ENCODE measurements around the gene ADAM33.

ADAM33 gene

GRCh38 chr20:3710011-3710466 lies 28.2 kb upstream of the ADAM33 start:
- DNase-seq (ENCODE audit: low spot score), result no peak

DNA sequence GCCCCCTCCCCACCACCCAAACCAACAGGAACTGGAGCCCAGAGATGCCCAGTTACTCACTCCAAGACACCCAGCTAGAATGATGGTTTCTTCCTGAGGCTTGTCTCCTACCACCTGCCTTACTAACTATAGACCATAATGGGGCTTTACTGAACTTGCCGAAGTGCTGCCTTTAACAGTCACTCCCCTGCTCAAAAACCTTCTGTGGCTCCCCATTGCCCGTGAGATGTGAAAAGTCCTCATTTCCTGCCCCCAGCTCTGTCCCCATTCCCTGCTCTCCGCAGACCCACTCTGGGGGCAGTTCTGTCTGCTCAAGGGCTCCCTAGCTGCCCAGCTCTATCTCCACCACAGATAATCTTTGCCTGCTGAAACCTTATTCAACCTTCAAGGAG lies 25.7 kb upstream of the ADAM33 start:
- DNase-seq (ENCODE audit: low spot score), result no peak

- no peak for DNase-seq (ENCODE audit: low spot score)
Observed at GRCh38 chr20:3706774-3707507, 25.1 kb upstream of the ADAM33 start.

DNA sequence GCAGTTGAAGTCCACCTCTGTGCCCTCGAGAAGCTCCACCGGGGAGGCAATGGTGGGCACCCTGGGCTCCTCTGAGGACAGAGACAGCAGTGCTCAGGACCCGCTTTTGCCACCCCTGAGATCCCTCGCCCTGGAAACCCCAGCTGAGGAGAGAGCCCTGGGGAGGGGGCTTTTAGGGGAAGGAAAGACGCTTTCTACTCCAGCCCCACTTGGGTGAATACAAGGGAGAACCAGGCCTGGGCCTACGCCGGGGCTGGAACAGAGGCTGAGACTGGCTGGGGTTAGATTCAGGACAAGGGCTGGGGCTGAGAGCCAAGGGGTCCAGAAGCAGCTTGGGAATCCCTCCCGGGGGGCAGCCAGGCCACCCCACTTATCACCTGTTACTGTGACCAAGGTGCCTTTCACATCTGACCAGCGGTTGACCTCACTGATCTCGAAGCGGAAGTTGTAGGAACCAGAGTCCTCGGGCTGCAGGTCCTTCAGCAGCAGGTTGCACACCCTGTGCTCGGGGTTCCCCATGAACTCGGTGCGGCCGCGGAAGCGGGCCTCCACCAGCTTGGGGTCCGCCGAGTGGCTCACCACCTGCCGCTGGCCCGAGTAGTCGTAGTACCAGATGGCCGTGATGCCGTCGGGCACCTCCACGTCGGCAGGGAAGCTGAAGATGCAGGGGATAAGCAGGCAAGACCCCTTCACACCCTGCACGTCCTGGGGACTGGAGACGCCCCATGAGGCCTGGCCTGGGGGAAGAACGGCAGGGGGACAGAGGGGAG lies 24.3 kb upstream of the ADAM33 start:
- DNase-seq (ENCODE audit: low spot score), result no peak

DNA sequence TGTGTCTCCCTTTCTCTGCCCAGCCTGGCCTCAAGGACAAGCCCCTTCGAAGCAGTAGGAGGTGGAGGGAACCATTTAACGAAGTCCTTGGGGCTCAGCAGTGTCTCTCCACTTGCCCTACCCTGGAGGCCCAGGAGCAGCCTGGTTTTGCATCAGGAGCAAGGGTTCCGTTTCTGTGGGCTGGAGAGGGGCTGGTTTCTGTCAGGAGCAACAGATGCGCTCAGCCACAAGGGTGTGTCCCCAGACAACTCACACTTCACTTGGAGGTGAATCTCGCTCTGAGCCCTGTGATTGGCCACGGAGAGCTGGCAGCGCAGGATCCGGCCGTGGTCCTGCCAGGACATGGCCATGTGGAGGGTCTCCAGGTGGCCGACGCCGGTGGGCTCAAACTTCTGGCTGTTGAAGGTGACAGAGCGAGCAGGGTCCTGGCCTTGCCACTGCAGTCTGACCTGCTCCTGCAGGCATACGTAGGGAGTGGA lies 23.7 kb upstream of the ADAM33 start:
- no peak for DNase-seq (ENCODE audit: low spot score)

DNA sequence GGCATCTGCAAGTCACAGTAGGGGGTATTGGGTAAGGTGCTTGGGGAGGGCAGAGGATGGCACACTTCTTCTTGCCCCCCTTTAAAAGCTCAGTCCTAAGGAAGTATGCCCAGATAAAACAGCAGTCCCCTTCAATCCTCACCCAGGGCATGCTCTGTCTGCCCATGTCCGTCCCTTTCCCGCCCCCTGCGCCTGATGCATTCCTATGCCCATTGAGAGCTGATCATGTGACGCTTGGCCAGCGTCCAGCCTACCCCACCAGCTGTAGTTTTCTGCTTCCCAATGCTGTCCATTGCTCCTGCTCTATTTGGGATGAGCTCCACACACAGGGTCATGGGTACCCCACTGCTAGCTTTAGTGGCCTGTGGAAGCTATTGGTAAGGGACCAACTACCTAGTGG lies 22.3 kb upstream of the ADAM33 start:
- DNase-seq (ENCODE audit: low spot score), result no peak

- DNase-seq (ENCODE audit: low spot score), result no peak
Observed at GRCh38 chr20:3702611-3703391, 21.0 kb upstream of the ADAM33 start.

- no peak for DNase-seq (ENCODE audit: low spot score)
Observed at GRCh38 chr20:3701061-3701998, 19.5 kb upstream of the ADAM33 start.

- DNase-seq (ENCODE audit: low spot score), result no peak
Observed at GRCh38 chr20:3699037-3699436, 17.2 kb upstream of the ADAM33 start.

- DNase-seq (ENCODE audit: low spot score), result no peak
Observed at GRCh38 chr20:3698591-3699001, 16.8 kb upstream of the ADAM33 start.

DNA sequence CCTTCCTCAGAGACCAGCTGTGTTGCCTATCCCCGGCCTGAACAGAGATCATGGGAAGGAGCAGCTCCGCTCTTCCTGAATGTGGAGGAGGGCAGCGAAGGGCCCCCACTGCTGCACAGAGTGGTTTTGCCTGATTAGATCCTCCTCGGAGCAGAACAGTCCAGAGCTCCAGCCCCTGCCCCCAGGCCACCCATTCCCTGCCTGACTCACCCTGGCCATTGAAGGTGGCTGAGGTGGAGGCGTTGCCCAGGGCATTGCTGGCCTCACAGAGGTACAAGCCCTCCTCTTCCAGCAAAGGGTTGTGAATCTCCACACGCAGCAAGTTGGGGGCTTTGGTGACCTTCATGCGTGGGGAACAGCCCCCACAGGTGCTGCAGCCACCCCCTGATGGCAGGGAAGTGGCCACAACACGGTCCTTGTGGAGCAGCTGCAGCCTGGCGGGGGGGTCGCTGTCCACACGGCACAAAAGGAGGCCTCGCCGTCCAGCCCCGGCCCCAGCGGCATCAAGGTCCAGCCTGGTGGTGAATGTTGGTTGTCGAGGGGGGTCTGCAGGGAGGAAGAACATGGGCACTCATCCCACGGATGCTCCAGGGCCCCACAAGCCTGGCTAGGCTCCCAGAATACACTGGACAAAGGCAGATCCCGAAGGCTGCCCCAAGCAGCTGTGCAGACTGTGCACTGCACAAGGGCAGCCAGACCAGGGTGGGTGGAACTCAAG lies 15.9 kb upstream of the ADAM33 start:
- DNase-seq (ENCODE audit: low spot score), result no peak

DNA sequence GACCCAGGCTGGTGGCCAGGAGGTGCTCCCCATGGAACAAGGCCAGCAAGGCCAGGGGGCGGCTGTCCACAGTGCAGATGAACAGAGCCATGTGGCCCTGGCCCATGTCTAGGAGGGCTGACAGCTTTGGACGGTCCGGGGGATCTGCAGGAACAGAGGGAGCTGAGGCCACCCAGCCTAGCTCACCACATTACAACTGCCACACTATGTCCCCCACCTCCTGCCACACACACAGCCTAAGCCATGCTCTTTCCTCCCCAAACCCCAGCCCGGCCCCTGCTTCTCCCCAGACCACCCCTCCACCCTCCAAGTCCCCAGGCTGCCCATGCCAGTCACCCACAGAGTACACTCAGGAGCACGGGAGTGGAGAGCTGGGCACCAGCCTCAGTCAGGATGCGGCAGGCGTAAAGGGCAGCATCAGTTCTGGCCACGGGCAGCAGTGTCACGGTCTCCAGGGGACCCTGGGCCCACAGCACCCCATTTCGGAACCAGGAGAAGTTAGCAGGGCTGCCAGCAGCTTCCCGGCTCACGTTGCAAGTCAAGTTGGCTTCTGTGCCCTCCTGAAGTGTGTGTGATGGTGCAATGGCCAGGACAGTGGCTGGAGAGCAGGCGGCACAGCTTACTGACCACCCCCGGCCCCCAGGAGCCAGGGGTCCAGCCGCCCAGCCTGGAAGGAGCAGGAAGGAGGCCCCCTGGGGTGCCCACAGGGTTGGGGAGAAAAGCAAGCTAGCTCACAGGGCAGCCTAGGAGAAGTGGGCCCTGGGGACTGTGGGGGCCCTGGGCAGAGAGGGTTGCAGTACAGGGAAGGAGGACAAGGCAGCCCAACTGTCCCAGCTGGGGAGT lies 15.2 kb upstream of the ADAM33 start:
- DNase-seq (ENCODE audit: low spot score), result no peak

DNA sequence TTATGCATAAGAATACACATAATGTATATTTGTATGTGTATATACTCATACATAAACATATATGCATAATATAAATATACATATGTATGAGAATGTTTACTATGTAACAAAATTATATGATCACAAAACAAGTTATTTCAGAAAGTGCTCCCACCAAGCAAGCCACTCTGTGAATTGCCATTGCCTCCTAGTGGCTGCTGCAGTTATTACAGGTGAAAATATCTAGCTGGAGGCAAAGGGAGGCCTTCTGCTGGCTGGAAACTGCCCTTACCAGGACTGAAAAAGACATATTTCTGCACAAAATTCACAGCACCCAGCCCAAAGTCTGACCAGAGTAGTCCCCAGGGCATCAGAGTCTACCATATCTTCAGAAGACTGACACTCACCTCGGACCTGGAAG lies 14.4 kb upstream of the ADAM33 start:
- DNase-seq (ENCODE audit: low spot score), result peak; percentile 71

GRCh38 chr20:3694864-3695263 lies 13.1 kb upstream of the ADAM33 start:
- DNase-seq (ENCODE audit: low spot score), result no peak

GRCh38 chr20:3693376-3693775 lies 11.6 kb upstream of the ADAM33 start:
- no peak for DNase-seq (ENCODE audit: low spot score)

DNA sequence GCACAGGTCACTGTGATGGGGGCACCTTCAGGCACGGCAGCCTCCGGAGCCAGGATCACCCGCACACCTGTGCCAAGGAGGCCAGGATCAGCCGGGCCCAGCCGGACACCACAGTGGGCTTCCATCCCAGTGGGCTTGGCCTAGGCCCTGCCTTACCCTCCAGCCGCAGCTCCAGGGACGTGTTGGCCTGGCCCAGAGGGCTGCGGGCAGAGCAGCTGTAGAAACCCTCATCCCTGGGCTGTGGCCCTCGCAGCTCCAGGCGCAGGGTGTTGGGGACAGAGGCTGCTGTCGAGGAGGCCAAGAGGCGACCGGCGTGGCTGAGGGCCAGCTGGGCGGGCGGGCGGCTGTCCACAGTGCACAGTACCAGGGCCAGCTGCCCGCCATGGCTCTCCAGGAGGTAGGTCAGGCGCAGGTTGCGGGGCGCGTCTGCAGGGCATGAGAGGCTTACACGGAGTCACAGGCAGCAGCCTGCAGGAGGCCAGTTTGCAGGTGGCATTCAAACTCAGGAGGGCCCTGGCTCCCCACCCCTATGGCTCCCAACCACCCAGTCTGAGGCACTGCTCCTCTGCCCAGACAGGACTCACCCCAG lies 11.0 kb upstream of the ADAM33 start:
- DNase-seq (ENCODE audit: low spot score), result no peak

DNA sequence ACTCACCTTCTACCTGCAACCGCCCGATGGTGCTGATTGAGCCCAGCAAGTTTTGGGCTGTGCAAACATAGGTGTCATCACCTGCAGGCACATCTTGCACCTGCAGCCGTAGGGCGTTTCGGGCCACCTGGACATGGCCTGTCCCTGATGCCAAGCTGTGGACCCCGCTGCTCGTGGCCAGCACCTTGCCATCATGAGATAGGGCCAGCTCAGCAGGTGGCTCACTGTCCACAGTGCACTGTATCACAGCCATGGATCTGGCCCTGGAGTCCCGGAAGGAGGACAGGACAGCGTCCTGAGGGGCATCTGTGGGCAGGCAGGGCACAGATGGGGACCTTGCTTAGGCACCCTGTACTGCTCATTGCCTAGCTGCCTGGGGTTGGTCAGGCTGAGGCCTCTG lies 10.1 kb upstream of the ADAM33 start:
- no peak for DNase-seq (ENCODE audit: low spot score)

DNA sequence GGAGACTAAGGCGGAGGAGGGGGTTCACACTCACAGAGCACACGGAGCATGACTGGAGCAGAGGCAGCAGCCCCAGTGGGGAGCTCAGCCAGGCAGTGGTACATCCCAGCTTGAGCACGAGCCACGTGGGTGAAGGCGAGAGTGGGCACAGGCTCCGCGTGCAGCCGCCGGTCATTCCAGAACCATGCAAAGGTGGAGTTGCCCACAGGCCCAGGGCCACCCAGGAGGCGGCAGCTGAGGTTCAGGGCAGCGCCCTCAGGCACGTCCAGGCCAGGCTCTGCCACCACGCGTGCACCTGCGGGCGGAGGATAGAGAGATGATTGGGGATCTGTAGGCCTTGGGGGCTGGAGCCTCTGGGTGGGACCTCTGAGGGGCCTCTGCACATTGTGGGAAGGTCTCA lies 9.5 kb upstream of the ADAM33 start:
- no peak for DNase-seq (ENCODE audit: low spot score)

- no peak for DNase-seq (ENCODE audit: low spot score)
Observed at GRCh38 chr20:3690413-3690812, 8.6 kb upstream of the ADAM33 start.

DNA sequence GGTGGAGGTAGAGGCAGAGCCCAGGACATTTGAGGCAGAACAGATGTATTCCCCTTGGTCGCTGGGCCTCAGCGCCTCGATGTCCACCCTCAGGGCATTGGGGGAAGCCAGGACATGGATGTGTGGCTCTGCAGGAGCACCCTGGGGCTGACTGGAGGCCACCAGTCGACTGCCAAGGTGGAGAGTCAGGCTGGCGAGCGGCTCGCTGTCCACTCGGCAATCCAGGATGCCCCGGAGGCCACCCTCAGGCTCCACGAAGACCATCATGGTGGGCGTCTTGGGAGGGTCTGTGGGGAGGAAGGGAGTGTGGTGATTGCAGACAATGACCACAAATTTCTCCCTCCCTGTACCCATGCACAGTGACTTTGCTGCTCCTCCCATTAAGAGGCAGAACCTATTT lies 8.2 kb upstream of the ADAM33 start:
- no peak for DNase-seq (ENCODE audit: low spot score)

Measured in iPS-NIHi11 (cell line).